ENCODE data around the gene RFC3.
"Not testable (repeated sequence)": the region's sequence is repeated elsewhere in the genome, so short reads cannot be mapped to it uniquely, and the experiment has no call there.

Gene RFC3

GRCh38 chr13:33775339-33776108 is 42.4 kb upstream of the RFC3 start:
- Histone ChIP-seq H3K27me3 (ENCODE audit: insufficient read depth, poor library complexity, severe bottlenecking) (no peaks in the 10 kb centered on the region), H3K4me3 (replicated peaks; ENCODE audit: insufficient read depth, low read length) (no peak overlapping the region), H3K27ac (replicated peaks) (no peak overlapping the region)
- DNase-seq (ENCODE audit: low read depth in 1 of 2, low spot score in 1 of 2), result no peak
- TF ChIP-seq REST (IDR thresholded peaks at IDR 0.05; ENCODE audit: insufficient replicate concordance, low read depth) (no peak), POLR2AphosphoS5 (IDR thresholded peaks at IDR 0.05; ENCODE audit: low read depth) (no peak), CTCF (IDR thresholded peaks at IDR 0.05; ENCODE audit: insufficient read depth, low read length) (no peak), GABPA (IDR thresholded peaks at IDR 0.05; ENCODE audit: low read depth) (no peak), SPI1 (IDR thresholded peaks at IDR 0.05; ENCODE audit: borderline replicate concordance, low read depth) (no peak)

- no peak overlapping the region for H3K27ac ChIP-seq (replicated peaks)
- TF ChIP-seq CTCF (IDR thresholded peaks at IDR 0.05; ENCODE audit: insufficient read depth, low read length), result no peak
- TF ChIP-seq REST (IDR thresholded peaks at IDR 0.05; ENCODE audit: insufficient replicate concordance, low read depth), result no peak
- TF ChIP-seq SPI1 (IDR thresholded peaks at IDR 0.05; ENCODE audit: borderline replicate concordance, low read depth), result no peak
- TF ChIP-seq GABPA (IDR thresholded peaks at IDR 0.05; ENCODE audit: low read depth), result no peak
- TF ChIP-seq POLR2AphosphoS5 (IDR thresholded peaks at IDR 0.05; ENCODE audit: low read depth), result no peak
- no peak overlapping the region for H3K4me3 ChIP-seq (replicated peaks; ENCODE audit: insufficient read depth, low read length)
- DNase-seq (ENCODE audit: low read depth in 1 of 2, low spot score in 1 of 2), result no peak
- H3K27me3 ChIP-seq (ENCODE audit: insufficient read depth, poor library complexity, severe bottlenecking), result no peaks in the 10 kb centered on the region
Observed at GRCh38 chr13:33776239-33776881, 41.6 kb upstream of the RFC3 start.

- Histone ChIP-seq H3K27ac (replicated peaks) (no peak overlapping the region), H3K27me3 (ENCODE audit: insufficient read depth, poor library complexity, severe bottlenecking) (no peaks in the 10 kb centered on the region), H3K4me3 (replicated peaks; ENCODE audit: insufficient read depth, low read length) (no peak overlapping the region)
- no peak for TF ChIP-seq GABPA (IDR thresholded peaks at IDR 0.05; ENCODE audit: low read depth)
- TF ChIP-seq POLR2AphosphoS5 (IDR thresholded peaks at IDR 0.05; ENCODE audit: low read depth), result no peak
- TF ChIP-seq SPI1 (IDR thresholded peaks at IDR 0.05; ENCODE audit: borderline replicate concordance, low read depth), result no peak
- no peak for DNase-seq (ENCODE audit: low read depth in 1 of 2, low spot score in 1 of 2)
Observed at GRCh38 chr13:33782631-33783030, 35.3 kb upstream of the RFC3 start.

GRCh38 chr13:33783212-33783611 is 34.7 kb upstream of the RFC3 start:
- DNase-seq (ENCODE audit: low read depth in 1 of 2, low spot score in 1 of 2); H3K4me3 ChIP-seq (replicated peaks; ENCODE audit: insufficient read depth, low read length); H3K27ac ChIP-seq (replicated peaks); H3K27me3 ChIP-seq (ENCODE audit: insufficient read depth, poor library complexity, severe bottlenecking): not testable (repeated sequence)
